HCT116 (cell line): ENCODE measurements around the gene ERFE. TPM values are rescaled to one million over a fixed set of nuclear protein-coding genes. Genes with fewer than 3 reads are reported as not detected.

Source experiments
- ATAC-seq: fragments of 200-7000 bp; cut with Tn5 transposase; 2 replicates; pipeline ENCODE4 v1.9.1; 2020; ENCODE audit warnings: mild to moderate bottlenecking, moderate library complexity
- BruUV-seq: library from RNA; stranded (reverse); fragments of 400-500 nt; replicated peaks from 2 replicates; lab custom pipeline; 2021; lab: Mats Ljungman, UMichigan
- CTCF ChIA-PET: fragments of 300-600 bp; sonication (Branson Sonifier 250); formaldehyde crosslinking; loops from one replicate; lab custom pipeline; 2021; ENCODE audit warnings: antibody characterized with exemption; lab: Charles Lee
- POLR2A ChIA-PET: fragments of 300-600, 350-600 bp; sonication (Branson Sonifier 250); formaldehyde crosslinking; loops from one replicate; lab custom pipeline; 2021; ENCODE audit warnings: antibody characterized with exemption; lab: Charles Lee
- RAD21 ChIA-PET, 2 experiments: fragments of 300-600 bp; sonication (Branson Sonifier 250); formaldehyde crosslinking; loops; one replicate each; lab custom pipeline; 2023; ENCODE audit warnings: low total read pairs in 2 of 2; ENCODE audit not compliant: uncharacterized antibody in 2 of 2, unreplicated experiment in 2 of 2, low non-redundant PET in 1 of 2; lab: Charles Lee
- DNase-seq: peaks from one replicate; pipeline ENCODE4 v3.0.0-alpha.2; 2010; ENCODE audit warnings: low read depth, low spot score
- H2AFZ ChIP-seq: fragments of 200-600 bp; shearing (Covaris generic), sonication (generic); 2 replicates; pipeline ENCODE4 v1.6.1; 2017; ENCODE audit warnings: low read depth, mixed run types, mixed read lengths, antibody characterized with exemption, low read length; ENCODE audit not compliant: poor library complexity, severe bottlenecking
- H3K27ac ChIP-seq: 2 replicates; pipeline ENCODE4 v1.5.1; 2012; ENCODE audit warnings: low read depth, low read length
- H3K27me3 ChIP-seq: fragments of 200-600 bp; sonication (generic); 2 replicates; pipeline ENCODE4 v1.6.1; 2016; ENCODE audit warnings: mixed run types, low read length, mixed read lengths; ENCODE audit not compliant: insufficient read depth
- H3K36me3 ChIP-seq, 2 experiments: fragments of 200-500 bp in 1 of 2; fragments of 200-600 bp in 1 of 2; sonication (Bioruptor generic) in 1 of 2; sonication (generic) in 1 of 2; 2 replicates each; pipeline versions ENCODE4 v1.5.1 to v1.6.1; 2014 to 2016; ENCODE audit warnings: low read length in 2 of 2, inconsistent platforms in 1 of 2, mixed read lengths in 1 of 2, mixed run types in 1 of 2; ENCODE audit not compliant: insufficient read depth in 2 of 2, control insufficient read depth in 1 of 2
- H3K4me1 ChIP-seq, 2 experiments: fragments of 200-600 bp in 1 of 2; sonication (generic) in 1 of 2; 2 replicates each; pipeline versions ENCODE4 v1.5.1 to v1.6.1; 2012 to 2017; ENCODE audit warnings: low read length in 2 of 2, inconsistent platforms in 1 of 2, mild to moderate bottlenecking in 1 of 2, mixed read lengths in 1 of 2, mixed run types in 1 of 2, moderate library complexity in 1 of 2; ENCODE audit not compliant: insufficient read depth in 2 of 2, control insufficient read depth in 1 of 2
- H3K4me2 ChIP-seq: fragments of 200-600 bp; sonication (generic); 2 replicates; pipeline ENCODE4 v1.6.1; 2017; ENCODE audit warnings: mixed run types, low read length, mixed read lengths
- H3K4me3 ChIP-seq, 2 experiments: fragments of 200-600 bp in 1 of 2; sonication (generic) in 1 of 2; replicated peaks in 1 of 2; 2 replicates each; pipeline ENCODE4 v1.5.1; 2011 to 2016; ENCODE audit warnings: low read length in 2 of 2, control low read depth in 1 of 2, low read depth in 1 of 2, mild to moderate bottlenecking in 1 of 2, mixed read lengths in 1 of 2, mixed run types in 1 of 2
- H3K79me2 ChIP-seq: fragments of 200-600 bp; sonication (generic); 2 replicates; pipeline ENCODE4 v1.6.1; 2017; ENCODE audit warnings: mild to moderate bottlenecking, mixed run types, low read length, moderate library complexity, mixed read lengths; ENCODE audit not compliant: insufficient read depth
- H3K9ac ChIP-seq: fragments of 200-600 bp; sonication (generic); 2 replicates; pipeline ENCODE4 v1.6.1; 2016; ENCODE audit warnings: low read length, mixed read lengths
- H3K9me2 ChIP-seq: fragments of 200-600 bp; sonication (generic), shearing (Covaris generic); 2 replicates; pipeline ENCODE4 v1.6.1; 2017; ENCODE audit warnings: mixed run types, mild to moderate bottlenecking, moderate library complexity; ENCODE audit not compliant: insufficient read depth
- H3K9me3 ChIP-seq, 2 experiments: fragments of 200-500 bp in 1 of 2; fragments of 200-600 bp in 1 of 2; sonication (Bioruptor generic) in 1 of 2; sonication (generic) in 1 of 2; 2 replicates each; pipeline ENCODE4 v1.6.1; 2014 to 2017; ENCODE audit warnings: low read length in 2 of 2, mixed read lengths in 2 of 2, inconsistent platforms in 1 of 2, low read depth in 1 of 2, mild to moderate bottlenecking in 1 of 2, mixed run types in 1 of 2, moderate library complexity in 1 of 2; ENCODE audit not compliant: control insufficient read depth in 1 of 2, insufficient read depth in 1 of 2
- H4K20me1 ChIP-seq: fragments of 200-600 bp; sonication (generic), shearing (Covaris generic); 2 replicates; pipeline ENCODE4 v1.6.1; 2017; ENCODE audit warnings: mixed run types, mild to moderate bottlenecking, moderate library complexity; ENCODE audit not compliant: insufficient read depth
- CBX3 ChIP-seq: IDR thresholded peaks from 2 replicates; pipeline ENCODE4 v1.6.1; 2012; ENCODE audit warnings: low read depth
- CEBPB ChIP-seq: IDR thresholded peaks from 2 replicates; pipeline ENCODE4 v1.6.1; 2012; ENCODE audit warnings: low read depth
- EGR1 ChIP-seq: IDR thresholded peaks from 2 replicates; pipeline ENCODE4 v1.6.1; 2012; ENCODE audit warnings: low read depth
- EZH2phosphoT487 ChIP-seq: fragments of 200-600 bp; IDR thresholded peaks from 2 replicates; pipeline ENCODE4 v1.6.1; 2018; ENCODE audit warnings: antibody characterized with exemption, borderline replicate concordance
- POLR2AphosphoS5 ChIP-seq: IDR thresholded peaks from 2 replicates; pipeline ENCODE4 v1.6.1; 2011; ENCODE audit warnings: mild to moderate bottlenecking, low read depth, low read length, moderate library complexity
- SIN3A ChIP-seq: IDR thresholded peaks from 2 replicates; pipeline ENCODE4 v1.6.1; 2012; ENCODE audit warnings: low read depth
- SP1 ChIP-seq: IDR thresholded peaks from 2 replicates; pipeline ENCODE4 v1.6.1; 2012; ENCODE audit warnings: low read depth
- TCF7L2 ChIP-seq: IDR thresholded peaks from 2 replicates; pipeline ENCODE4 v1.7.0; 2011; ENCODE audit warnings: borderline replicate concordance, inconsistent platforms; ENCODE audit not compliant: insufficient read depth, insufficient read length; ENCODE audit errors: extremely low read depth
- ZNF274 ChIP-seq: fragments of 200-500 bp; sonication (Bioruptor generic); IDR thresholded peaks from 2 replicates; pipeline ENCODE4 v1.6.1; 2014; ENCODE audit warnings: mild to moderate bottlenecking, low read depth, low read length, inconsistent platforms
- intact Hi-C: fragments of 100-400 bp; cut with micrococcal nuclease; formaldehyde crosslinking; loops from 2 replicates; pipeline ENCODE4 v1.10.0; 2022
- total RNA-seq: library from RNA; stranded (reverse); gene quantifications from one replicate; pipeline ENCODE4 v1.2.1, GENCODE V29; 2021; ENCODE audit not compliant: unreplicated experiment
- TF ChIP-seq, protein P1 (sequence below), 3 experiments: fragments of 200-600 bp in 1 of 3; sonication (generic) in 1 of 3; IDR thresholded peaks in 2 of 3; conservative IDR thresholded peaks in 1 of 3; 2 replicates each; pipeline ENCODE4 v1.5.1; 2012 to 2017; ENCODE audit warnings: low read depth in 2 of 3, low read length in 2 of 3, antibody characterized with exemption in 1 of 3, borderline replicate concordance in 1 of 3, control low read depth in 1 of 3, mild to moderate bottlenecking in 1 of 3, mixed read lengths in 1 of 3, mixed run types in 1 of 3, moderate library complexity in 1 of 3; ENCODE audit not compliant: insufficient read depth in 1 of 3
- TF ChIP-seq, protein P2 (sequence below): IDR thresholded peaks from 2 replicates; pipeline ENCODE4 v1.6.1; 2011; ENCODE audit warnings: mild to moderate bottlenecking, low read length, moderate library complexity; ENCODE audit not compliant: insufficient replicate concordance; ENCODE audit errors: extremely low read depth

The ERFE gene
- total RNA-seq, 1 experiment from 2014 or later = 17.3 TPM

DNA sequence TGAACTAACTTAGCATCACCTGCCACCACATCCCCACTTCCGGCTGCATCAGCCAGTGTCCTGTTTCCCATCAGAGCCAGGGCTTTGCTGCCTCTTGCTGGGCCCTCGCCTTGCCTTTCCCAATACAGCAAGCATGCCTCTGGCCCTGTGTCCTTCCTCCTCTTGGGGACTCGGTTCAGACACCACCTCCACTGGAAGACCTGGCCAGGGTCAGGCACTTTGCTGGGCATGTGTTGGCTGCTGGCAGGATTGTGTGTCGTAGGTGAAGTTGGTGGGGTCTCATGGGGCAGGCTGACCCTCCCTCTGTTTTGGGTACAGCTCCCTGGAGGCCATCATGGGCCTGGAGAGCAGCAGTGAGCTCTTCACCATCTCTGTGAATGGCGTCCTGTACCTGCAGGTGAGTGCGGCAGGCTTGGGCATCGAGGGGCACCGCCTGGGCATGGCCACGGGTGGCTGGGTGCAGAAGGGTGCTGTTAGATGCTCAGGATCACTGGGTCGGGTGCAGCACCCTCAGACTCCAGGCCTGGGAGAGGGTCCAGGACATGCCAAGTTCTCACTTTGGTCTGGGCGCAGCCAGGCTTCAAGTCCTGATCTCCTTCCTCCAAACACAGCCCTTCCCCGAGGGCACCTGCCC, 6.6 kb downstream of the ERFE start:
- Histone ChIP-seq H3K36me3 (peaks cover under 1 to 4% of the 10 kb centered on the region in 2 experiments; a peak in 1 of 4 replicates), H3K4me3 (no peak overlapping the region), H3K4me1 (0 out of 4 replicates have a peak, but pooled peaks cover 0 to 2% of the 10 kb centered on the region in 2 experiments), H3K27me3 (no peaks in the 10 kb centered on the region), H3K9ac (no peak overlapping the region), H2AFZ (no peak overlapping the region), H3K4me2 (no peak overlapping the region), H3K79me2 (no peaks in the 10 kb centered on the region), H3K27ac (no peak overlapping the region), H4K20me1 (no peaks in the 10 kb centered on the region), H3K9me3 (no peaks in the 10 kb centered on the region), H3K9me2 (no peaks in the 10 kb centered on the region)
- ATAC-seq (no peak), DNase-seq (no peak)
- POLR2A ChIA-PET = no interaction called here
- CTCF ChIA-PET = no interaction called here
- no TSS peak for BruUV-seq
- intact Hi-C loops = no loop called here
- RAD21 ChIA-PET = no interaction called here
- TF ChIP-seq SIN3A (no peak), SP1 (no peak), CEBPB (no peak), POLR2AphosphoS5 (no peak), ZNF274 (no peak)

DNA sequence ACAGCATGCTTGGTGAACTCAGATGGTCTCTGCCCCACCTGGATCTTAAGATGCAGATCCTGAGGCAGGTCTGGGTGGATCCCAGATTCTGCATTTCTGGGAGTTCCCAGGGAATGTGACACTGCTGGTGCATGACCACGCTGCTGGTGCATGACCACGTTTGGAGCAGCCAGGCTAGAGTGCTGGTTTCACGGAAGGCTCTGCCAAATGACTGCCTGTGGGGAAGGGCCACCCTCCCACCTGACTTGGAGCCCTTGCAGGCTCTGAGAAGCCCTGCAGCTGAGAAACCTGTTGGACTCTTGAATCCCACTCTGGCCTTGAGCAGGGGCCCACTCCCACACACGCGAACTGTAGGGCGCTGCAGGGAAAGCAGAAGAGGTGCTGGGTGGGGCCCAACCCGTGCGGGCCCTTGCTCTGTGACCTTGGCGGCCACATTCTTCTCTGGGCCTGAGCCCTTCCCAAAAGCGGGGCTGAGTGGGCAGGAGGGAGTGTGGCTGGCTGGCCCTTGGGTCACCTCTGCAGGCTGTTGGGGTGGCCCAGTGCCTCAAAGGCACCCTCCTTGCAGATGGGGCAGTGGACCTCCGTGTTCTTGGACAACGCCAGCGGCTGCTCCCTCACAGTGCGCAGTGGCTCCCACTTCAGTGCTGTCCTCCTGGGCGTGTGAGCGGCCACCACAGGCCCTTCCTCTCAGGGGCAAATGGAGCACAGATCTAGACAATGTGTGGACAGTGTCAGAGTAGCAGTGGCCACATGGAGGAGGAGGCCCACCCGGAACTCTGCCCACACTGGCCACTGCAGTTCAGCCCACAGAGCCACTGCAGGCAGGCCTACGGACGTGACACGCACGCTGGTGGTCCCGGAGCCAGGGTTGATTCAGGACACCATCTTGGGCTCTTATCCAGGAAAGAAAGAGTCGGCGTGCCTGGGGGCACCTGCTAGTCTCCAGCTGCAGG, 7.9 kb downstream of the ERFE start:
- BruUV-seq = no TSS peak
- Histone ChIP-seq H3K9ac (no peak overlapping the region), H3K27ac (no peak overlapping the region), H3K36me3 (peaks cover 5% of the 10 kb centered on the region in 2 experiments; a peak in 3 of 4 replicates), H3K4me3 (no peak overlapping the region)
- CTCF ChIA-PET = no interaction called here
- TF ChIP-seq, protein P1, sequence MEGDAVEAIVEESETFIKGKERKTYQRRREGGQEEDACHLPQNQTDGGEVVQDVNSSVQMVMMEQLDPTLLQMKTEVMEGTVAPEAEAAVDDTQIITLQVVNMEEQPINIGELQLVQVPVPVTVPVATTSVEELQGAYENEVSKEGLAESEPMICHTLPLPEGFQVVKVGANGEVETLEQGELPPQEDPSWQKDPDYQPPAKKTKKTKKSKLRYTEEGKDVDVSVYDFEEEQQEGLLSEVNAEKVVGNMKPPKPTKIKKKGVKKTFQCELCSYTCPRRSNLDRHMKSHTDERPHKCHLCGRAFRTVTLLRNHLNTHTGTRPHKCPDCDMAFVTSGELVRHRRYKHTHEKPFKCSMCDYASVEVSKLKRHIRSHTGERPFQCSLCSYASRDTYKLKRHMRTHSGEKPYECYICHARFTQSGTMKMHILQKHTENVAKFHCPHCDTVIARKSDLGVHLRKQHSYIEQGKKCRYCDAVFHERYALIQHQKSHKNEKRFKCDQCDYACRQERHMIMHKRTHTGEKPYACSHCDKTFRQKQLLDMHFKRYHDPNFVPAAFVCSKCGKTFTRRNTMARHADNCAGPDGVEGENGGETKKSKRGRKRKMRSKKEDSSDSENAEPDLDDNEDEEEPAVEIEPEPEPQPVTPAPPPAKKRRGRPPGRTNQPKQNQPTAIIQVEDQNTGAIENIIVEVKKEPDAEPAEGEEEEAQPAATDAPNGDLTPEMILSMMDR (IDR thresholded peaks at IDR 0.05 in 2 of 3, conservative IDR thresholded peaks at IDR 0.05 in 1 of 3; ENCODE audit: borderline replicate concordance in 1 of 3, insufficient read depth in 1 of 3, low read depth in 2 of 3, low read length in 2 of 3) = no peak
- no peak for TF ChIP-seq ZNF274
- TF ChIP-seq EGR1 = no peak
- TF ChIP-seq EZH2phosphoT487 = no peak
- TF ChIP-seq, protein P2, sequence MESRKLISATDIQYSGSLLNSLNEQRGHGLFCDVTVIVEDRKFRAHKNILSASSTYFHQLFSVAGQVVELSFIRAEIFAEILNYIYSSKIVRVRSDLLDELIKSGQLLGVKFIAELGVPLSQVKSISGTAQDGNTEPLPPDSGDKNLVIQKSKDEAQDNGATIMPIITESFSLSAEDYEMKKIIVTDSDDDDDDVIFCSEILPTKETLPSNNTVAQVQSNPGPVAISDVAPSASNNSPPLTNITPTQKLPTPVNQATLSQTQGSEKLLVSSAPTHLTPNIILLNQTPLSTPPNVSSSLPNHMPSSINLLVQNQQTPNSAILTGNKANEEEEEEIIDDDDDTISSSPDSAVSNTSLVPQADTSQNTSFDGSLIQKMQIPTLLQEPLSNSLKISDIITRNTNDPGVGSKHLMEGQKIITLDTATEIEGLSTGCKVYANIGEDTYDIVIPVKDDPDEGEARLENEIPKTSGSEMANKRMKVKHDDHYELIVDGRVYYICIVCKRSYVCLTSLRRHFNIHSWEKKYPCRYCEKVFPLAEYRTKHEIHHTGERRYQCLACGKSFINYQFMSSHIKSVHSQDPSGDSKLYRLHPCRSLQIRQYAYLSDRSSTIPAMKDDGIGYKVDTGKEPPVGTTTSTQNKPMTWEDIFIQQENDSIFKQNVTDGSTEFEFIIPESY = no peak
- no peak for TF ChIP-seq CBX3
- TF ChIP-seq TCF7L2 = no peak
- no peak for TF ChIP-seq SIN3A
- TF ChIP-seq, all 23 proteins: peak for 0
- POLR2A ChIA-PET = no interaction called here
- no peaks in the 10 kb centered on the region for H3K27me3 ChIP-seq
- H2AFZ ChIP-seq = no peak overlapping the region
- H3K79me2 ChIP-seq = no peaks in the 10 kb centered on the region
- no peaks in the 10 kb centered on the region for H3K9me2 ChIP-seq
- intact Hi-C loops = no loop called here
- H3K4me1 ChIP-seq = 0 out of 4 replicates have a peak, but pooled peaks cover 0 to 2% of the 10 kb centered on the region in 2 experiments
- DNase-seq (no peak), ATAC-seq (no peak)
- RAD21 ChIA-PET = no interaction called here
- H4K20me1 ChIP-seq = no peaks in the 10 kb centered on the region
- H3K9me3 ChIP-seq = no peaks in the 10 kb centered on the region
- H3K4me2 ChIP-seq = no peak overlapping the region
